COR-L47 (cell line): ENCODE data around the gene ENTPD3.

Source experiments
- DNase-seq: peaks from one replicate; lab custom pipeline; 2025; lab: John Stamatoyannopoulos, UW

The ENTPD3 gene

DNA sequence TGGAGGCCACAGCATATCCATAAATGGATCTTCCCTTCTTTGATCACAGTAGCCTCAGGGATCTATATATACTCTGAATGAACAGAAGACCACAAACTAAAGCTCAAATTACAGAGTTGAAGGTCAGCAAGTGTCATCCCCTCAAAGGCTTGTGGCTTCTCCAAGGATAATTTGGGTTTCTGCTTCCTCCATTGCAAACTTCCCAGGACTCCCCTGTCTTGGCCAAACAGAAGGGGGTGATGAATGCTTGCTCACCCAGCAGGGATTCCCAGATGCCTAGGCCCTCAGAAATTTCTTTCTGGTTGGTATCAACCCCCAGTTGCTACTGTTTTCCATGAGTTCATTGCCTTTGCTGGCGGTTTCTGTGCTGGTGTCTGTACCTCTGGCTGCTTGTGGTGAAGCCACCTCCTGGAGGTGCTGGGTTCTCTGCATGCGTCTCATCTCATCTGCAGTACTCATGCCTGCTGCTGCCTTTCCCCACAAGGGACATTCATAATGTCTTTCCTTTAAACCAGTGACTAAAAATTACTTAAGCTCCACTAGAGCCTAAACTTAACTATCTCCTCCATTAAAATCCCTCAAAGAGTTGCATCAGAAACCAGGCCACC, 17.7 kb downstream of the ENTPD3 start:
- no peak for DNase-seq

GRCh38 chr3:40407007-40407406, 20.0 kb downstream of the ENTPD3 start:
- DNase-seq: no peak

DNA sequence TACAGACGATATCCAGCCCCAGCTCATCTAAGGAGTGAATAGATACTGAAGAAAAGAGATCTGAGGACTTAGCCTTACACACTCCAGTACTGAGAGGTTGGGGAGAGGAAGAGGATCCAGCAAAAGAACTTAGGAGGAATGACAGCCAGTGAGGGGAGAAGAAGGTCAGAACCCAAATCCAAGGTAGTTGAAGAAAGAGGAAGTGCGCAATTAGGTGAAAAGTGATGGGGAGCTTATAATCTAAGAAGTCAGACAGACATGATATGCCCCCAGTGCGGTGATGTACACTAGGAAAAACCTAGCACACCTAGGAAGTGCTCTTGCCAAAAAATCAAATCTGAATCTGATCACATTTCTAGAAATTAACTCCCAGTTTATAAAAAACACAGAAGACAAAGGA, 20.6 kb downstream of the ENTPD3 start:
- DNase-seq: no peak

DNA sequence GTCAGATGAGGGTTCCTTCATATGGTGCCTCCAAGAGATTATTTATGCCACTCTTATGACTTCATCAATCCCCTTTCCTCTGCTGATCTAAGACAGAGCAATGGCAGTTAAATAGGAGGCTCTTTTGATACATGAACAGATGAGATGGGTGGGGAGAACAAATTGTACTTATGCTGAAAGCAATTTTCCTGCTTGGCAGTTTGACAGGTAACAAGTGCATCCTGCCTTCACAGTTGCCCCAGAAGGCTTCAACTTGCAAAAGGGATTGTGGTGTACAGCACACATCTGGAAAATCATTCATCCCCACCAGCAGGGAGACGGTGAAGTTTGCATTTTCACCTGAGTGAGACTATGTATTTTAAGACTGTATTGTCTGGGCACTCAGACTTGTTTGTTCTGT, 27.3 kb downstream of the ENTPD3 start:
- no peak for DNase-seq

- no peak for DNase-seq
Measured at GRCh38 chr3:40417845-40418543, 31.0 kb downstream of the ENTPD3 start.

DNA sequence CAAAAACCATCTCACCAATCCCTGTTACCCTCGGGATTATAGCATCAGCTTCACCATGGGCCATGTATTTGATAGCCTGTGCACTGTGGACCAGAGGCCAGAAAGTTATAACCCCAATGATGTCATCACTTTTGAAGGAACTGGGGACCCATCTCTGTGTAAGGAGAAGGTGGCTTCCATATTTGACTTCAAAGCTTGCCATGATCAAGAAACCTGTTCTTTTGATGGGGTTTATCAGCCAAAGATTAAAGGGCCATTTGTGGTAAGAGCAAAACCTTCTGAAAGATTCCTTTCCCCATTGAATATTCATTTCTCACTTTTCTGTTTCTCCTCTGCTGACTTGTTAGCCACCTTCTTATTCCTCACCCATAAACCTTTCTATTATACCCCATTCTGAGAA, 35.9 kb downstream of the ENTPD3 start:
- DNase-seq: no peak

DNA sequence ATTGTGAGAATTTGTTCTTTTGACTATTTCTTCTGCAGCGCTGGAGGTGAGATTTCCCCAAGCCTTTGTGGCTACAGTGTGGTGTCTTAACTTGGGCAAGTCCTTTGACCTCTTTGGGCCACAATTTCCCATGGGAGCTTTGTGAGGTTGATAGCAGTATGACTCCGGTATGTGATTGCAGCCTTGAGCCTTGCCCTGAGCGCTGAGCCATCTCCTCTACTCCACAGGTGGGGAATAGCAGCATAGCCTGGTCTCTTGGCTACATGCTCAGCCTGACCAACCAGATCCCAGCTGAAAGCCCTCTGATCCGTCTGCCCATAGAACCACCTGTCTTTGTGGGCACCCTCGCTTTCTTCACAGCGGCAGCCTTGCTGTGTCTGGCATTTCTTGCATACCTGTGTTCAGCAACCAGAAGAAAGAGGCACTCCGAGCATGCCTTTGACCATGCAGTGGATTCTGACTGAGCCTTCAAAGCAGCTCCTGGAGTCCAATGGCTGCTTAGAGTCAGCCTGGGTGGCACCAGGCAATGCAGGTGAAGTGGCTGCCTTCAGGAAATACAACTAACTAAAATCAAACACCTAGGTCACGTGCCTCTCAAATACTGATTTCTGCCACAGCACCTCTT, 40.2 kb downstream of the ENTPD3 start:
- no peak for DNase-seq

DNA sequence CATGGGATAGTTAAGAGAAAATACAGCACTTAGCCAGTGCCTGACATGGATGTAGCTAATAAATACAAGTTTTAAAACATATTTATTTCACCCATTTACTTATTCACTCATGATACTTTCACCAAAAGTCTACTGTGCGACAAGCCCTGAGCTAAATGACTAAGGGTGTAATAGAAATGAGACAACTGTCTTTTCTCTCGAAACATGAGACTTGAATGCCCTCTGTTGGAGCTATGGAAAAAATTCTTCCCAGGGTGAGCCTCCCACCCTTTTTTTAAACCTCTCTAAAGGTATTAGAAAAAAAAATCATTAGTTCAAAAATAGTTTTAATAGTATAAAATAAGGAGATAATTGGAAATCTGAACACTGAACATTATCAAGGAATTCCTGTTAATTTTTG, 45.8 kb downstream of the ENTPD3 start:
- no peak for DNase-seq

- DNase-seq: no peak
Measured at GRCh38 chr3:40437889-40438288, 50.9 kb downstream of the ENTPD3 start.

- no peak for DNase-seq
Measured at GRCh38 chr3:40445062-40445461, 58.1 kb downstream of the ENTPD3 start.

DNA sequence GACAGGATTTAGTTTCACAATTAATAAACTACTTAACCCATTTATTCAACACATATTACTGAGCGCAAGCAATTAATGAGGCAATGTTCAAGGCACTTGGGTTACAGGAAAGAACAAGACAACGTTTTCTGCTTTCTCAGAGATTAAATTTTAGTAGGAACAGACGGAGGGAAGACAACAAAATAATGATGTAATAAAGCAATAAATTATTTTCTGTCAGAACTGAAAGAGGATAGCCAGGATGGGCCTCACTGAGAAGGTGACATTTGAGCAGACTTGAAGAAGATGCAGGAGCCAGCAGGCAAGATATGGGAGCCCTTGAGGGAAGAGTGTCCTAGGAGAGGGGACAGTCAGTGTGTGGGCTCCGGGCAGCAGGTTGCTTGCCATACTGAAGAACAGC, 58.9 kb downstream of the ENTPD3 start:
- DNase-seq: no peak

- DNase-seq: no peak
Measured at GRCh38 chr3:40450438-40450837, 63.5 kb downstream of the ENTPD3 start.

DNA sequence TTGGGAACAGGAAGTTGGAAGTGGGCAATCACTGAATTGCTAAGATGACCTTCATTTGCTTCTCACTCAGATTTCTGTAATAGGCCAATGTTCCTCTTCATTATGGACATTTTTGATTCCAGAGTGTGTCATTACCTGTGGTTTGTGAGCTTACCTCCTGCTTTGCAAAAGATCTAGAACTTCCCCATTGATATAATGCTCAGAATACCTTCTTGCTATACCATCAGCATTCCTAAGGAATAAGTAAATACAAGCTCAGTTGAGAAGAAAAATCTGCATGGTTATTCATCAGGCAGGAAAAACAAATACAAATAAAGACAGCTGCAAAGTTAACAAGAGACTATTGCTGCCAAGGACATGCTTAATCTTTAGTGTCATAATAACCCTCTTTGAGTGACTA, 64.6 kb downstream of the ENTPD3 start:
- DNase-seq: no peak

DNA sequence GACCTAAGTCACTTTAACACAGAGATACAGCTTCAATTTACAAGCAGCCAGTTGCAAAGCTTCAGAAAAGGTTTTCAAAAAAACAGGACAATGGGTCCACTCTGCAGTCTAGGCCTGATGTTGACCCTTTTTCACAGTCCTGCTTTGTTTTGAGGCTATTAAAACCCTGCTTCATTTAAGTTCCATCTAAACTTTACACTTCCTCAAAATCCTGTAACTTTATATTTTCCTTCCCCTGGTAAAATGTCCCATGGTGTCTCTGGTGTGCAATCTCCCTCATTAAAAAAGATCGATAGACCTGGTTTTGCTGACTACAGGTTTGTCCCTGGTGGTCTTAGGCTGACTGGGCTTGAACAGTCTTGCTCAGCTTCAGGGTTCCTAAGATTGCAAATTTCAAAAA, 65.1 kb downstream of the ENTPD3 start:
- no peak for DNase-seq

GRCh38 chr3:40452562-40452875, 65.5 kb downstream of the ENTPD3 start:
- no peak for DNase-seq

GRCh38 chr3:40452876-40453730, 66.1 kb downstream of the ENTPD3 start:
- DNase-seq: peak; percentile 93

GRCh38 chr3:40453933-40454332, 66.9 kb downstream of the ENTPD3 start:
- DNase-seq: no peak

- no peak for DNase-seq
Measured at GRCh38 chr3:40455328-40455727, 68.3 kb downstream of the ENTPD3 start.

GRCh38 chr3:40456279-40456939, 69.4 kb downstream of the ENTPD3 start:
- DNase-seq: no peak

GRCh38 chr3:40456940-40457823, 70.2 kb downstream of the ENTPD3 start, which contains the start of gene RPL14:
TSS of gene RPL14 (plus strand) at chr3:40457339. CDS start at chr3:40457472, 133 bp downstream.
- peak; percentile 79 for DNase-seq

- no peak for DNase-seq
Measured at GRCh38 chr3:40458473-40458872, 71.5 kb downstream of the ENTPD3 start.
